ENCODE results near the gene C6. TPM values are rescaled to one million over a fixed set of nuclear protein-coding genes. Genes with fewer than 3 reads are reported as not detected.

The C6 gene
- not detected in 2 replicates for total RNA-seq

GRCh38 chr5:41213340-41213739 lies at the start of gene C6:
Gene C6, minus strand, starts transcription at chr5:41213532. Its CDS starts 10,302 bp downstream, at chr5:41203230.

Other genes with a start within 250 kb of the C6 start
- not detected in 2 replicates for gene MROH2B, start 142.2 kb downstream of the C6 start, total RNA-seq

Data from myometrial cell (primary cell).